Natural killer cell treated with Interleukin-12 subunit alpha and Interleukin-12 subunit beta and Interleukin-15 and Interleukin-18, amount 100 ng/mL, for 72 hours (primary cell): ENCODE data around the gene THRA. TPM values are rescaled to one million over a fixed set of nuclear protein-coding genes. Genes with fewer than 3 reads are reported as not detected.

Experiments used
- ATAC-seq, 2 donors: fragments of 150-1000 bp; cut with Tn5 transposase in 1 of 2; sonication (Bioruptor Pico), chemical (Tn5 transposase) in 1 of 2; 2 replicates each; pipeline ENCODE4 v1.10.0; 2021
- DNase-seq: peaks from one replicate; pipeline ENCODE4 v3.0.0; 2022; ENCODE audit warnings: low spot score
- H3K27ac Mint-ChIP-seq, 2 donors: 1 replicate in 1 of 2; 2 replicates in 1 of 2; pipeline ENCODE4 v1.8.0; 2022; ENCODE audit warnings: mixed read lengths in 2 of 2, mild to moderate bottlenecking in 1 of 2, moderate library complexity in 1 of 2
- H3K27me3 Mint-ChIP-seq, 2 donors: 1 replicate in 1 of 2; 2 replicates in 1 of 2; pipeline ENCODE4 v1.8.0; 2022; ENCODE audit warnings: mixed read lengths in 2 of 2
- H3K36me3 Mint-ChIP-seq: one replicate; pipeline ENCODE4 v1.8.0; 2022; ENCODE audit warnings: mixed read lengths
- H3K4me1 Mint-ChIP-seq, 2 donors: 1 replicate in 1 of 2; 2 replicates in 1 of 2; pipeline ENCODE4 v1.8.0; 2022; ENCODE audit warnings: low read depth in 2 of 2, mixed read lengths in 2 of 2, mild to moderate bottlenecking in 1 of 2
- H3K4me3 Mint-ChIP-seq: one replicate; pipeline ENCODE4 v1.8.0; 2022; ENCODE audit warnings: mixed read lengths
- H3K9me3 Mint-ChIP-seq: 2 replicates; pipeline ENCODE4 v1.8.0; 2022; ENCODE audit warnings: mixed read lengths
- total RNA-seq, 2 donors: library from RNA; stranded (reverse); gene quantifications; one replicate each; pipeline ENCODE4 v1.2.3, GENCODE V29; 2022

Gene THRA
- total RNA-seq, 2 donors from 2014 or later, result 4.9 to 10.9 TPM

DNA sequence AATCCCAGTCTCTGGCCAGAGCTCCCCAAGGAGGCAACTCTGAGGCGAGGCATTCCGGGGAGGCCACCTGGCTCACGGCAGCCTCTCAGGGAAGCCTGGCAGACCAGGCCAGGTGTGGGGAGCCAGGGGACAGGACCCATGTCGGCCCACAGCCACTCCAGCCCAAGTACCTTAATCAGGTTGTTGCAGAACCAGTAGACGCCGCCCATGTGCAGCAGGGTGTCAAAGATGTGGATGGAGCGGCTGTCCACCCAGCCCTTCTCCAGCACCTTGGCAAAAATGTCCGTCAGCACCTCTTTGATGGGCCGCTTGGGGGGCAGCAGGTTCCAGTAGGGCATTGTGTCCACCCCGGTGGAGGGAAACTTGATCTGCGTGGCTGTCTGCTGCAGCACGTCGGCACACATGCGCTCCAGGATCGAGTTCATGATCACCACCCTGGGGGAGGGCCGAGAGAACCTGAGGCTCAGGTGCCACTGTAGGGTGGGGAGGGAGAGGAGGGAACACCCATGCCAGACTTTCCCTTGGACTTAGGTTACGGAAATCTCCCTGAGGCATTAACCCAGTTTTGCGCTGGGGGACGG lies 39.7 kb upstream of the THRA start:
- Mint-ChIP-seq H3K4me3 (no peak overlapping the region), H3K4me1 (peaks cover 9 to 19% of the 10 kb centered on the region in 2 donors), H3K36me3 (peaks cover 11% of the 10 kb centered on the region), H3K27me3 (no peaks in the 10 kb centered on the region), H3K27ac (no peak overlapping the region), H3K9me3 (no peaks in the 10 kb centered on the region)
- ATAC-seq (no peak), DNase-seq (no peak)

GRCh38 chr17:40023590-40024292 lies 39.0 kb upstream of the THRA start:
- no peak for ATAC-seq
- no peaks in the 10 kb centered on the region for H3K27me3 Mint-ChIP-seq

DNA sequence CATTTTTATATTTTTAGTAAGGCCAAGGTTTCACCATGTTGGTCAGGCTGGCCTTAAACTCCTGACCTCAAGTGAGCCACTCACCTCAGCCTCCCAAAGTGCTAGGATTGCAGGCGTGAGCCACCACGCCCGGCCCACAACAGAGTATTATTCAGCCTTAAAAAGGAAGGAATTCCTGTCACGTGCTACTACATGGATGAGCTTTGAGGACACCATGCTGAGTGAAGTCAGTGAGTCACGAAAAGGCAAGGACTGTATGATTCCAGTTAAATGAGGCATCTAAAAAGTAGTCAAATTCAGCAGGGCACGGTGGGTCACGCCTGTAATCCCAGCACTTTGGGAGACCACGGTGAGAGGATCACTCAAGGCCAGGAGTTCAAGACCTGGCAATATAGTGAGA lies 37.9 kb upstream of the THRA start:
- DNase-seq (no peak), ATAC-seq (no peak)
- H3K36me3 Mint-ChIP-seq, result peaks cover 11% of the 10 kb centered on the region
- H3K4me3 Mint-ChIP-seq, result no peak overlapping the region
- peaks cover 2 to 14% of the 10 kb centered on the region in 2 donors for H3K4me1 Mint-ChIP-seq
- no peaks in the 10 kb centered on the region for H3K27me3 Mint-ChIP-seq
- H3K27ac Mint-ChIP-seq, result peak overlapping the region in 1 of 2 donors; percentile 24
- H3K9me3 Mint-ChIP-seq, result no peaks in the 10 kb centered on the region

More at GRCh38 chr17:40023590-40024292, 39.0 kb upstream of the THRA start:
- peaks cover 7 to 19% of the 10 kb centered on the region in 2 donors for H3K4me1 Mint-ChIP-seq
- DNase-seq, result no peak
- H3K27ac Mint-ChIP-seq, result no peak overlapping the region
- H3K36me3 Mint-ChIP-seq, result peaks cover 11% of the 10 kb centered on the region
- no peak overlapping the region for H3K4me3 Mint-ChIP-seq
- H3K9me3 Mint-ChIP-seq, result no peaks in the 10 kb centered on the region

- peak overlapping the region in 1 of 2 donors; percentile 24 for H3K27ac Mint-ChIP-seq
- H3K36me3 Mint-ChIP-seq, result peaks cover 11% of the 10 kb centered on the region
- no peak overlapping the region for H3K4me3 Mint-ChIP-seq
- H3K27me3 Mint-ChIP-seq, result no peaks in the 10 kb centered on the region
- peaks cover 2 to 14% of the 10 kb centered on the region in 2 donors for H3K4me1 Mint-ChIP-seq
- no peak for ATAC-seq
- H3K9me3 Mint-ChIP-seq, result no peaks in the 10 kb centered on the region
- DNase-seq, result no peak
These were observed 37.2 kb upstream of the THRA start for GRCh38 chr17:40025559-40025958.

GRCh38 chr17:40025991-40026815 lies 36.6 kb upstream of the THRA start:
- Mint-ChIP-seq H3K27ac (peak overlapping the region in 1 of 2 donors; percentile 24), H3K4me3 (no peak overlapping the region), H3K9me3 (no peaks in the 10 kb centered on the region)

DNA sequence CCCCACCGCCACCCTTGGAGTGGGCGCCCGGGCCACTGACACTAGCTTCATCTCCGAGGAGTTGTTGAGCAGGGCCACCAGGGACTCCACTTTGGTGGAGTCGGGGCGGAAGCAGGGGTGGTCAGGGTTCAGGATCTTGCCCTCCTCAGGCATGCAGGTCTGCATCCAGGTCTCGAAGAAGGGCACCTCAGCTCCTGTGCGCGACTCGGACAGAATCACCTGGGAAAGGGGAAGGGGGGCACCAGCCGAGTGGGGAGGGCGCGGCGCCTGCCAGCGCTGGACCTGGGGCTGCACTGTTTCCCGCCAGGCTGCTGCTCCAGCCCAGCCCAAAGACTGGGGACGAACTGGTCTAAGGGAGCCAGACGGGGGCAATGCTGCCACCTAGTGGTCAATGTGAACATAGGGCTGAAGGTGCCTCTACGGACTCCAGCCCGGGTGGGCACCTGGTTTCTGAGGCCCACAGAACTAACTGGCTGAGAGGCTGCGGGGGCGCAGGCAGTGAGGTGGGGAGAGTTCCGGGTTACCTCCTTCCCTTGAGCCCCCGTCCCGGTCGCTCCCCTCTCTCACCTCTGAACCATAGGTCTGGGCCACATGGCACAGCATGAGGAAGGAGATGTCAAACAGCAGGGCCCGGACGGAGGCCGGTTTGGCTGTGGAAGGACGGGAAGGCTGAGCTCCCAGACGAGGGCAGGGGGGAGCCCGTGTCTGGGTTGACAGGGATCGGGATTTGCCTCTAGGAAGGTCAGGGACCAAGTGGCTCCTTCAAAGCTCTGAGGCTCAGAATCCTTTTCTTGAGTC lies 35.8 kb upstream of the THRA start:
- peak; percentile 86 for DNase-seq
- peaks cover 2 to 14% of the 10 kb centered on the region in 2 donors for H3K4me1 Mint-ChIP-seq
- ATAC-seq, result peak; percentile 82 to 86
- no peak overlapping the region for H3K4me3 Mint-ChIP-seq
- H3K9me3 Mint-ChIP-seq, result no peaks in the 10 kb centered on the region
- peaks cover 11% of the 10 kb centered on the region for H3K36me3 Mint-ChIP-seq
- H3K27me3 Mint-ChIP-seq, result no peaks in the 10 kb centered on the region
- no peak overlapping the region for H3K27ac Mint-ChIP-seq

More at GRCh38 chr17:40025991-40026815, 36.6 kb upstream of the THRA start:
- Mint-ChIP-seq H3K4me1 (peaks cover 2 to 14% of the 10 kb centered on the region in 2 donors), H3K36me3 (peaks cover 11% of the 10 kb centered on the region), H3K27me3 (no peaks in the 10 kb centered on the region)
- ATAC-seq (no peak), DNase-seq (peak; percentile 22)

- peaks cover 2 to 14% of the 10 kb centered on the region in 2 donors for H3K4me1 Mint-ChIP-seq
- no peaks in the 10 kb centered on the region for H3K9me3 Mint-ChIP-seq
- ATAC-seq (no peak), DNase-seq (no peak)
- H3K27ac Mint-ChIP-seq, result no peak overlapping the region
- H3K36me3 Mint-ChIP-seq, result peaks cover 11% of the 10 kb centered on the region
- no peak overlapping the region for H3K4me3 Mint-ChIP-seq
- no peaks in the 10 kb centered on the region for H3K27me3 Mint-ChIP-seq
These were observed 35.2 kb upstream of the THRA start for GRCh38 chr17:40027614-40028012.

GRCh38 chr17:40028595-40028994 lies 34.2 kb upstream of the THRA start:
- DNase-seq, result no peak
- no peaks in the 10 kb centered on the region for H3K27me3 Mint-ChIP-seq
- peaks cover 2 to 14% of the 10 kb centered on the region in 2 donors for H3K4me1 Mint-ChIP-seq
- ATAC-seq, result no peak
- no peak overlapping the region for H3K4me3 Mint-ChIP-seq
- H3K27ac Mint-ChIP-seq, result no peak overlapping the region
- no peaks in the 10 kb centered on the region for H3K9me3 Mint-ChIP-seq
- peaks cover 11% of the 10 kb centered on the region for H3K36me3 Mint-ChIP-seq

DNA sequence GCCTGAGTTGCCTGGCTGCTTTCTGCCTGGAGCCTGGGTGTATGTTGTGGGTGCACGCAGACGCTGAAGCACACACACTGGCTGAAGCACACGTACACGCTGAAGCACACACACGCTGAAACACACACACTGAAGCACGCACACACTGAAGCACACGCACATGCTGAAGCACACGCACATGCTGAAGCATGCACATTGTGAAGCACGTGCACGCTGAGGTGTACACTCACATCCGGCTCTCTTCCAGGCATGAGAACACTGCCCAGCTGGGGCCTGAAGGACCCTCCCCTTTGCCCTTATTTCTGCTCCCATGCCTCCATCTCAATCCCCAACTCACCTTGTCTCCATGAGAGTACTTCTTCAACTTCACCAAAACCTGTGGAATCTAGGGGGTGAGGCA lies 31.1 kb upstream of the THRA start:
- no peak for ATAC-seq
- DNase-seq, result no peak
- Mint-ChIP-seq H3K27ac (no peak overlapping the region), H3K9me3 (no peaks in the 10 kb centered on the region), H3K27me3 (no peaks in the 10 kb centered on the region), H3K4me1 (peaks cover 0 to 2% of the 10 kb centered on the region in 2 donors), H3K36me3 (no peaks in the 10 kb centered on the region), H3K4me3 (no peak overlapping the region)

DNA sequence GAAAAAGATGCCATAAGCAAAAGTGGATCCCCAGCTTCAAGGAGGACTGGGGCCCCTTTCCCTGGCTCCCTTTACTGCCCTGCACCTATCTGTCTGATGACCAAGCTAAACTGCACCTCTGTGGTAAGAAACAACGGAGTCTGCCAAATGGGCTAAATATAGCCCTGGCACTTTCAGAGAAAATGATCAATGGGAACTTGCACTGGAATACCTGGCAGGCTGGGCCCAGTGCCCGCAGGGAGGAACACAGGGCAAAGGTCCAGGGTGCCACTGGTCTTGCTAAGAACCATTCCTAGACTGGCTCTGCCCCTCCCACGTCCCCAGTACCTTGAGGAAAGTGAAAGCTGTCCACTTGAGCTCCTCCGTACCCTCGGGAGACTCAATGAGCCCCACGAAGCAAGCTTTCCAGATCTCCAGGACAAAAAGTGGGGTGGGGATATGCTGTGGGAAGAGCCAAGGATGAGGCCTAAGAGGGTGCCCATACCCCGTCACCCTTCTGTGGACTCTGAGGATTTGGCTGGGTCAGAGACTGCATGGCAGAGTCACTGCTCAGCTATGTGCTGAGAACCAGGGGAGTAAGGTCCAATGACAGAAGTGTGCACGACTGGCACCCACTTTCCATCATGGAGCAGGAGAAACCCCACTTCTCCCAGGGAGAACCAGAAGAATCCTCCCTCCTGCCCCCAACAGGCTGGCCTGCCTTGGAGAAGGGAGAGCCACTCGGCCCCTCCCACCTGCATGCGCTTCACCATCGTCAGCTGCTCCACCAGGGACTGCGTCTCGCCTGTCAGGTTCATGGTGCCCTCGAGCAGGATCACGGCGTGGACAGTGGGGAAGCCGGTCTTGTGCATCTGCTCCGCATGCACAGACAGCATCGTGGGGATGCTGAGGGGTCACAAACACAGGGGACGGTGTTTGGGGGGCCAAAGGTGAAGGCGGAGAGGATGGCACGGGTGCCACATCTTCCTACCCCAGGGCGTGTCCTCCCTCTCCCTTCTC lies 30.1 kb upstream of the THRA start:
- ATAC-seq, result no peak
- no peak for DNase-seq
- no peak overlapping the region for H3K27ac Mint-ChIP-seq
- no peak overlapping the region for H3K4me3 Mint-ChIP-seq
- H3K4me1 Mint-ChIP-seq, result no peaks in the 10 kb centered on the region
- no peaks in the 10 kb centered on the region for H3K9me3 Mint-ChIP-seq
- H3K27me3 Mint-ChIP-seq, result no peaks in the 10 kb centered on the region
- H3K36me3 Mint-ChIP-seq, result no peaks in the 10 kb centered on the region

DNA sequence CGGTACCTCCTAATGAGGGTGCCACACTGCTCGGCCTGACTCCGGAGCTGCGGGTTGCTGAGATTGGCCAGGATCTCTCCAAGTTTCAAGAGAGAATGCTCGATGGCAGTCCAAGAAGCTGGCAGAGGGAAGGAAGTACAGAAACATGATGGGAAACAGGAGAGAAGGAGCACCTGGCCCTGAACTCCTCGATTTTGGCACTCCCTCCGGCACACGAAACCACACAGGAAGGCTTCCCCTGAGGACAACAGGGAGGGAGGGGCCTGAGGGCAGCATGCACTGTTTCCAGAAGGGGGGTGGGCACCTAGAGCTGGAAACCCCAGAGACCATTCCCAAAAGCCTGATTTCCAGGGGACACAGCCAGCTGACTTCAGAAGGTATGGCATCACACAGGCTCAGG lies 29.4 kb upstream of the THRA start:
- no peak for DNase-seq
- no peak overlapping the region for H3K27ac Mint-ChIP-seq
- no peak for ATAC-seq

GRCh38 chr17:40034426-40035161 lies 28.2 kb upstream of the THRA start:
- no peaks in the 10 kb centered on the region for H3K36me3 Mint-ChIP-seq
- H3K27me3 Mint-ChIP-seq, result no peaks in the 10 kb centered on the region
- ATAC-seq (no peak), DNase-seq (no peak)
- no peak overlapping the region for H3K27ac Mint-ChIP-seq
- H3K4me1 Mint-ChIP-seq, result peaks cover 0 to 4% of the 10 kb centered on the region in 2 donors
- no peak overlapping the region for H3K4me3 Mint-ChIP-seq
- H3K9me3 Mint-ChIP-seq, result no peaks in the 10 kb centered on the region

More for the DNA sequence above, 29.4 kb upstream of the THRA start:
- H3K4me3 Mint-ChIP-seq, result no peak overlapping the region
- H3K27me3 Mint-ChIP-seq, result no peaks in the 10 kb centered on the region
- H3K4me1 Mint-ChIP-seq, result no peaks in the 10 kb centered on the region
- no peaks in the 10 kb centered on the region for H3K9me3 Mint-ChIP-seq
- H3K36me3 Mint-ChIP-seq, result no peaks in the 10 kb centered on the region
